Smooth muscle cell (in vitro differentiated cells): ENCODE data around the gene C16orf92. TPM values are rescaled to one million over a fixed set of nuclear protein-coding genes. Genes with fewer than 3 reads are reported as not detected.

Source experiments
- DNase-seq: peaks from one replicate; lab custom pipeline; 2025; ENCODE audit not compliant: unreplicated experiment; lab: John Stamatoyannopoulos, UW
- H2AFZ ChIP-seq: fragments of 200-600 bp; sonication (generic); 2 replicates; pipeline ENCODE4 v1.6.0; 2016; ENCODE audit warnings: antibody characterized with exemption, low read depth, mild to moderate bottlenecking
- H3F3A ChIP-seq: fragments of 200-600 bp; sonication (generic); 2 replicates; pipeline ENCODE4 v1.6.0; 2017; ENCODE audit warnings: antibody characterized with exemption, low read depth
- H3K27ac ChIP-seq: fragments of 200-600 bp; sonication (generic); 2 replicates; pipeline ENCODE4 v1.5.1; 2016; ENCODE audit warnings: low read depth, mild to moderate bottlenecking
- H3K27me3 ChIP-seq: fragments of 200-600 bp; sonication (generic); 2 replicates; pipeline ENCODE4 v1.6.1; 2016; ENCODE audit warnings: low read depth, mild to moderate bottlenecking
- H3K36me3 ChIP-seq: fragments of 200-600 bp; sonication (generic); 2 replicates; pipeline ENCODE4 v1.5.1; 2016; ENCODE audit warnings: low read depth
- H3K4me1 ChIP-seq: fragments of 200-600 bp; sonication (generic); 2 replicates; pipeline ENCODE4 v1.5.1; 2016; ENCODE audit warnings: low read depth
- H3K4me2 ChIP-seq: fragments of 200-600 bp; sonication (generic); 2 replicates; pipeline ENCODE4 v1.6.0; 2016; ENCODE audit warnings: mild to moderate bottlenecking
- H3K4me3 ChIP-seq: fragments of 200-600 bp; sonication (generic); 2 replicates; pipeline ENCODE4 v1.5.1; 2016; ENCODE audit warnings: mild to moderate bottlenecking
- H3K79me2 ChIP-seq: fragments of 200-600 bp; sonication (generic); 2 replicates; pipeline ENCODE4 v1.6.0; 2016; ENCODE audit warnings: low read depth, mild to moderate bottlenecking
- H3K9ac ChIP-seq: fragments of 200-600 bp; sonication (generic); 2 replicates; pipeline ENCODE4 v1.6.0; 2016; ENCODE audit warnings: low read depth
- H3K9me3 ChIP-seq: fragments of 200-600 bp; sonication (generic); replicated peaks from 2 replicates; pipeline ENCODE4 v1.5.1; 2016; ENCODE audit warnings: low read depth
- H4K20me1 ChIP-seq: fragments of 200-600 bp; sonication (generic); 2 replicates; pipeline ENCODE4 v1.6.0; 2016; ENCODE audit warnings: low read depth
- CTCF ChIP-seq: fragments of 200-600 bp; sonication (generic); IDR thresholded peaks from 2 replicates; pipeline ENCODE4 v1.5.1; 2017; ENCODE audit warnings: borderline replicate concordance, mild to moderate bottlenecking, antibody characterized with exemption; ENCODE audit not compliant: insufficient read depth, poor library complexity, severe bottlenecking
- whole genome bisulfite sequencing: methylation state at CpG from one replicate; pipeline ENCODE4 v1.1.7; 2016; ENCODE audit warnings: low lambda C conversion rate; 5-methylcytosine and 5-hydroxymethylcytosine counted together
- polyA plus RNA-seq: library from polyadenylated mRNA; unstranded; fragments of >200 nt; fragmentation: Nextera tagmentation; extraction: Ambion mirVana; gene quantifications from 2 replicates; pipeline ENCODE4 v1.2.1, GENCODE V29; 2016
- total RNA-seq: library from RNA; depleted of rRNA; stranded (reverse); fragments of >200 nt; gene quantifications from 2 replicates; pipeline ENCODE4 v1.2.3, GENCODE V29; 2014

Gene C16orf92
- total and polyA plus RNA-seq, 2 experiments from 2014 or later = not detected

DNA sequence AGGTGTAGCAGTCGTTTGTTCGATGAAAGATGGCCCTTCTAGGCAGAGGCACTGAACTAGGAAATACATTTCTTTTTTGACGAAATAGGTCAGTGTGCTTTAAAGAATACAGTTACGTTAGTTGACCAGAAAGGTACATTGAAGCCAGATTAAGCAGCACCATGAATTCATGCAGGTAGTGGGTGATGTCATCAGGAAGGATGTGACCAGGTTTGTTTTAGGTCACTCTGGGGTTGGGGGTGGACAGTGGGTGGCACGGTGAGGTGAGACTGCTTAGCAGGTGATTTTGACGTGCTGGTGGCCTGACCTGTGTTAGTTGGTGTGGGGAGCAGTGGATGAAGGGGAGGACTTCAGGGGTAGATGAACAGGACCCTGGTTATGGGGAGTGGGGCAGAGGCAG lies 23.4 kb upstream of the C16orf92 start:
- 98% methylated on average over 6 of the region's 6 CpGs for WGBS
- TF ChIP-seq CTCF = no peak
- no peak overlapping the region for H3K4me3 ChIP-seq
- no peaks in the 10 kb centered on the region for H3K9me3 ChIP-seq
- no peaks in the 10 kb centered on the region for H4K20me1 ChIP-seq
- H3K4me2 ChIP-seq = no peak overlapping the region
- H2AFZ ChIP-seq = no peak overlapping the region
- peaks cover 10% of the 10 kb centered on the region for H3K4me1 ChIP-seq
- no peak overlapping the region for H3K27ac ChIP-seq
- no peaks in the 10 kb centered on the region for H3F3A ChIP-seq
- H3K79me2 ChIP-seq = peaks cover 10% of the 10 kb centered on the region
- no peaks in the 10 kb centered on the region for H3K36me3 ChIP-seq
- no peak overlapping the region for H3K9ac ChIP-seq
- DNase-seq = no peak
- H3K27me3 ChIP-seq = no peaks in the 10 kb centered on the region

GRCh38 chr16:30000735-30001631 lies 22.0 kb upstream of the C16orf92 start:
- H3K4me2 ChIP-seq = no peak overlapping the region
- TF ChIP-seq CTCF = no peak
- H3K36me3 ChIP-seq = no peaks in the 10 kb centered on the region
- peaks cover 7% of the 10 kb centered on the region for H3K4me1 ChIP-seq
- DNase-seq = no peak
- H3K9me3 ChIP-seq = no peaks in the 10 kb centered on the region
- peaks cover 10% of the 10 kb centered on the region for H3K79me2 ChIP-seq
- H2AFZ ChIP-seq = no peak overlapping the region
- H4K20me1 ChIP-seq = no peaks in the 10 kb centered on the region
- H3K27ac ChIP-seq = no peak overlapping the region
- H3K4me3 ChIP-seq = no peak overlapping the region
- no peaks in the 10 kb centered on the region for H3F3A ChIP-seq
- H3K9ac ChIP-seq = no peak overlapping the region
- 89% methylated on average over 29 of the region's 33 CpGs for WGBS
- no peaks in the 10 kb centered on the region for H3K27me3 ChIP-seq

DNA sequence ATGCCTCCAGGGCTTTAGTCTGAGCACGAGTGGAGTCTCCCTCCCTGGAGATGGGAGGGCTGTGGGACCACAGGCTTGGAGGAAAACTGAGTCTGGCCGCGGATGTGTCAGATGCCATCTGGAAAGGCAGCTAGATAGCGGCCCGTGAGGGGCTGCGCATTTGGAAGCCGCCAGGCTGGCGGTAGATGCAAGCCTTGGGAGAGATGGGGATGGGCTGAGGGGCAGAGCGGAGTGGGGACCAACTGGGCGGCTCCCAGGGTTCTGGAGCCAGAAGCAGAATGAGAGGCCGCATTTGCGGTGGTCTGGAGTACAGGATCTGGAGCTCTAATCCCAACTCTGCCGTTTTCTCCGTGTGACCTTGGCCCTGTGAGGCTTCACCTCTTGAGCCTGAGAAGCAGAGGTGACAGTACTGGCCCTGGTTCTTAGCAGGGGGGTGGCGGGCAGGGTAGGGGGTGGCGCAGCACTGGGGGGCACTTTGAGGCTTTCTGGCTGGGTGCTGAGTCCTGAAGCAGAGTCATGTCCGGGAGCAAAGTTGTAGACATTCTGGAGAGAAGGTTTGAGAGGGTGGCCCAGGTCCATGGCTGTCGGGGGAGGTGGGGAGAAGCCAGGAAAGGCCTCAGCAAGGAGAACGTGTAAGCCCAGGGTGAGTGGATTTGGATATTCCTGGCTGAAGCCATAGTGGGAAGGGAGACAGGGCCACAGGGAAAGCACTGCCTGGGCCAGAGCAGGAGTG lies 20.2 kb upstream of the C16orf92 start:
- no peak for TF ChIP-seq CTCF
- no peak overlapping the region for H3K9ac ChIP-seq
- no peak for DNase-seq
- no peaks in the 10 kb centered on the region for H3F3A ChIP-seq
- H4K20me1 ChIP-seq = no peaks in the 10 kb centered on the region
- H2AFZ ChIP-seq = no peak overlapping the region
- WGBS = 95% methylated on average over 17 of the region's 19 CpGs
- no peak overlapping the region for H3K4me3 ChIP-seq
- H3K36me3 ChIP-seq = no peaks in the 10 kb centered on the region
- no peaks in the 10 kb centered on the region for H3K4me1 ChIP-seq
- H3K79me2 ChIP-seq = no peaks in the 10 kb centered on the region
- no peak overlapping the region for H3K4me2 ChIP-seq
- no peaks in the 10 kb centered on the region for H3K27me3 ChIP-seq
- H3K27ac ChIP-seq = no peak overlapping the region
- no peaks in the 10 kb centered on the region for H3K9me3 ChIP-seq
